Measurements from ENCODE around the gene SORBS1. TPM values are rescaled to one million over a fixed set of nuclear protein-coding genes. Genes with fewer than 3 reads are reported as not detected.

SORBS1 gene
- total and polyA plus RNA-seq, 9 of the 15 experiments (the other 6 are each of a cell fraction or from before 2014, with no cell fraction given), result 2.0 to 13.3 (median 6.5) TPM

- Histone ChIP-seq H2AFZ (ENCODE audit: low read depth, low read length) (peak overlapping the region; percentile 69), H3K9me3 (replicated peaks; ENCODE audit: control insufficient read depth, insufficient read depth, low read depth, low read length) (no peaks in the 10 kb centered on the region), H3K4me2 (ENCODE audit: insufficient read depth, low read length) (peak overlapping the region; percentile 60), H3K4me1 (replicated peaks in 1 of 2; ENCODE audit: control insufficient read depth in 2 of 2, insufficient read depth in 2 of 2, low read length in 2 of 2) (peaks cover 40 to 47% of the 10 kb centered on the region in 2 experiments), H4K20me1 (replicated peaks; ENCODE audit: control insufficient read depth, insufficient read depth, low read length) (peaks cover 6% of the 10 kb centered on the region; the same call in 1 of the 2 replicates), H3K9ac (ENCODE audit: insufficient read depth in 1 of 2, low read depth in 2 of 2, low read length in 2 of 2) (peak overlapping the region; percentile 50 to 87), H3K4me3 (peak overlapping the region; percentile 88), H3K79me2 (ENCODE audit: control insufficient read depth, insufficient read depth, low read length) (peaks cover 43% of the 10 kb centered on the region), H3K9me1 (ENCODE audit: control insufficient read depth, insufficient read depth, low read length) (no peaks in the 10 kb centered on the region), H3K27me3 (ENCODE audit: control insufficient read depth in 2 of 2, insufficient read depth in 2 of 2, low read length in 2 of 2) (no peaks in the 10 kb centered on the region), H3K27ac (ENCODE audit: extremely low read depth, low read depth, low read length) (peak overlapping the region; percentile 63; the same call in 1 of the 3 replicates), H3K36me3 (ENCODE audit: control insufficient read depth, insufficient read depth, low read length) (peaks cover 11% of the 10 kb centered on the region; the same call in 2 of the 3 replicates)
- POLR2A ChIA-PET, result interaction anchor here (1.0 kb wide), 1 partner anchor 27 kb away, joined by 3 read pairs; no protein-coding TSS in a partner anchor
- 44% methylated on average over 14 of the region's 19 CpGs for WGBS (ENCODE audit: insufficient coverage, low coverage, missing lambda C conversion rate)
- intact Hi-C loops (cut with micrococcal nuclease) (no loop called here), in situ Hi-C loops (cut with MboI) (no loop called here)
- no TSS peak for BruUV-seq (replicated peaks)
- ATAC-seq (no peak), FAIRE-seq (peak; percentile 49), DNase-seq (ENCODE audit: extremely low read depth in 1 of 4, low spot score in 3 of 4) (no peak)
- CTCF ChIA-PET (ENCODE audit: low intra/inter-chr PET ratio), result interaction anchor here (0.6 to 0.7 kb wide), 2 partner anchors 43 to 298 kb away, joined by 3 read pairs; no protein-coding TSS in a partner anchor
- peak; percentile 93 for TF ChIP-seq RBM25 (IDR thresholded peaks at IDR 0.05; ENCODE audit: low read depth, low read length, severe bottlenecking)
- TF ChIP-seq FOSL1 (tag; conservative IDR thresholded peaks at IDR 0.05), result 0 out of 2 replicates have a peak, but pooled peaks have one; percentile 8
- TF ChIP-seq MYBL2 (IDR thresholded peaks at IDR 0.05; ENCODE audit: low read depth), result no peak
- no peak for TF ChIP-seq MYBL2 (CRISPR knock-in tag; IDR thresholded peaks at IDR 0.05; ENCODE audit: borderline replicate concordance)
- peak; percentile 97 for TF ChIP-seq HDAC2 (IDR thresholded peaks at IDR 0.05)
- peak; percentile 80; the same call in 1 of the 2 replicates for TF ChIP-seq PTBP1 (IDR thresholded peaks at IDR 0.05; ENCODE audit: low read depth, low read length)
- TF ChIP-seq MAX (CRISPR knock-in tag; IDR thresholded peaks at IDR 0.05), result peak; percentile 12; the same call in 1 of the 2 replicates
- TF ChIP-seq CBX1 (IDR thresholded peaks at IDR 0.05; ENCODE audit: low read depth), result peak; percentile 66; the same call in 1 of the 2 replicates
- 0 out of 2 replicates have a peak, but pooled peaks have one; percentile 22 for TF ChIP-seq NBN (IDR thresholded peaks at IDR 0.05; ENCODE audit: low read depth)
- TF ChIP-seq MBD1 (CRISPR knock-in tag; IDR thresholded peaks at IDR 0.05), result 0 out of 2 replicates have a peak, but pooled peaks have one; percentile 63
- peak in 1 of 2 experiments; percentile 86; a peak in 1 of 3 replicates for TF ChIP-seq CBX3 (IDR thresholded peaks at IDR 0.05; ENCODE audit: borderline replicate concordance in 1 of 2, low read length in 2 of 2)
- TF ChIP-seq HDGF (IDR thresholded peaks at IDR 0.05), result peak; percentile 74; the same call in 1 of the 2 replicates
- TF ChIP-seq DMBX1 (CRISPR knock-in tag; IDR thresholded peaks at IDR 0.05; ENCODE audit: borderline replicate concordance), result 0 out of 2 replicates have a peak, but pooled peaks have one; percentile 23
- TF ChIP-seq HDAC1 (IDR thresholded peaks at IDR 0.05), result peak in 1 of 2 experiments; percentile 20; a peak in 1 of 4 replicates
- TF ChIP-seq SRSF3 (IDR thresholded peaks at IDR 0.05; ENCODE audit: insufficient read depth, low read length), result no peak
- TF ChIP-seq, protein P1, sequence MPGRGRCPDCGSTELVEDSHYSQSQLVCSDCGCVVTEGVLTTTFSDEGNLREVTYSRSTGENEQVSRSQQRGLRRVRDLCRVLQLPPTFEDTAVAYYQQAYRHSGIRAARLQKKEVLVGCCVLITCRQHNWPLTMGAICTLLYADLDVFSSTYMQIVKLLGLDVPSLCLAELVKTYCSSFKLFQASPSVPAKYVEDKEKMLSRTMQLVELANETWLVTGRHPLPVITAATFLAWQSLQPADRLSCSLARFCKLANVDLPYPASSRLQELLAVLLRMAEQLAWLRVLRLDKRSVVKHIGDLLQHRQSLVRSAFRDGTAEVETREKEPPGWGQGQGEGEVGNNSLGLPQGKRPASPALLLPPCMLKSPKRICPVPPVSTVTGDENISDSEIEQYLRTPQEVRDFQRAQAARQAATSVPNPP (IDR thresholded peaks at IDR 0.05; ENCODE audit: borderline replicate concordance, insufficient read depth, insufficient read length), result no peak
- TF ChIP-seq RCOR1 (IDR thresholded peaks at IDR 0.05; ENCODE audit: borderline replicate concordance in 1 of 2, low read depth in 2 of 2, low read length in 2 of 2), result peak; percentile 63 to 84; a peak in 3 of 4 replicates
- TF ChIP-seq PHF20 (IDR thresholded peaks at IDR 0.05; ENCODE audit: partially characterized antibody), result peak; percentile 29
Observed at GRCh38 chr10:95291365-95292039, 269.7 kb downstream of the SORBS1 start.
